GM12872 (cell line): ENCODE results near the gene LENG1.

Source experiments
- CTCF ChIP-seq: IDR thresholded peaks from 3 replicates; pipeline ENCODE4 v1.5.1; 2011; ENCODE audit warnings: low read depth, mild to moderate bottlenecking, low read length, moderate library complexity; ENCODE audit not compliant: insufficient read depth

The LENG1 gene

GRCh38 chr19:54137699-54138488, 21.6 kb downstream of the LENG1 start, which contains the start of gene CNOT3:
CNOT3 (plus strand) TSS chr19:54137762; CDS start chr19:54142979, 5,217 bp downstream.
- no peak for TF ChIP-seq CTCF

- no peak for TF ChIP-seq CTCF
Measured at GRCh38 chr19:54136864-54137698, 22.4 kb downstream of the LENG1 start.

- no peak for TF ChIP-seq CTCF
Measured at GRCh38 chr19:54136086-54136863, 23.2 kb downstream of the LENG1 start.

GRCh38 chr19:54133957-54134590, 25.4 kb downstream of the LENG1 start:
- TF ChIP-seq CTCF, result no peak

GRCh38 chr19:54133312-54133956, 26.1 kb downstream of the LENG1 start:
- no peak for TF ChIP-seq CTCF

GRCh38 chr19:54129617-54129996, 29.9 kb downstream of the LENG1 start:
- no peak for TF ChIP-seq CTCF
